AG04449 (cell line): ENCODE data around the gene SST.

Experiments used
- CTCF ChIA-PET: fragments of 350-600 bp; formaldehyde crosslinking; extraction: SDS; loops from one replicate; lab custom pipeline; 2021; ENCODE audit warnings: antibody characterized with exemption; lab: Yijun Ruan, JAX
- POLR2A ChIA-PET: fragments of 400-600, 350-600 bp; formaldehyde crosslinking; extraction: SDS; loops from one replicate; lab custom pipeline; 2020; ENCODE audit warnings: antibody characterized with exemption, inconsistent platforms; lab: Yijun Ruan, JAX
- DNase-seq: peaks from one replicate; pipeline ENCODE4 v3.0.0-alpha.2; 2010; ENCODE audit warnings: low read depth, low spot score
- H3K4me3 ChIP-seq: 2 replicates; pipeline ENCODE4 v1.5.1; 2011; ENCODE audit warnings: low read depth, mild to moderate bottlenecking, control low read depth, low read length
- TF ChIP-seq, protein P1 (sequence below): IDR thresholded peaks from one replicate; pipeline ENCODE4 v1.5.1; 2011; ENCODE audit warnings: mild to moderate bottlenecking, moderate library complexity, low read length, control low read depth, inconsistent platforms; ENCODE audit not compliant: insufficient read depth; ENCODE audit errors: missing control alignments

SST gene

DNA sequence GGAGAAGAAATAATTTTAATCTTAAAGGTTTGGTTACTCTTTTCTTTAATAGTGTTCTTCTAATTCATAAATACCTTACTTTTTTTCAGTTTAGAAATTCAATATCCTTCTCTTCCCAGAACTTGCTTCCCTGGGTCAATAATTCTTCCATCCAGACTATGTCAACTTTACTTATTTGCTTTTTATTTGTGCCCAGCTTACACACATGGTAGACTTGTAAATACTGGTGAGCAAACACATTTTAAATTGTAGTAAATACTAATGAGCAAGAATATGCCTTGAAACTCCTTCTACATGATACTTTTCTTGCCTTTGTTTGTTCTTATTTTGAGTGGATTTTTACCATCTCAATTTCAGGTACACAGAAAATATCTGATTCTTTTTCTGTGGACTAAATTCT is 33.7 kb downstream of the SST start:
- TF ChIP-seq, protein P1, sequence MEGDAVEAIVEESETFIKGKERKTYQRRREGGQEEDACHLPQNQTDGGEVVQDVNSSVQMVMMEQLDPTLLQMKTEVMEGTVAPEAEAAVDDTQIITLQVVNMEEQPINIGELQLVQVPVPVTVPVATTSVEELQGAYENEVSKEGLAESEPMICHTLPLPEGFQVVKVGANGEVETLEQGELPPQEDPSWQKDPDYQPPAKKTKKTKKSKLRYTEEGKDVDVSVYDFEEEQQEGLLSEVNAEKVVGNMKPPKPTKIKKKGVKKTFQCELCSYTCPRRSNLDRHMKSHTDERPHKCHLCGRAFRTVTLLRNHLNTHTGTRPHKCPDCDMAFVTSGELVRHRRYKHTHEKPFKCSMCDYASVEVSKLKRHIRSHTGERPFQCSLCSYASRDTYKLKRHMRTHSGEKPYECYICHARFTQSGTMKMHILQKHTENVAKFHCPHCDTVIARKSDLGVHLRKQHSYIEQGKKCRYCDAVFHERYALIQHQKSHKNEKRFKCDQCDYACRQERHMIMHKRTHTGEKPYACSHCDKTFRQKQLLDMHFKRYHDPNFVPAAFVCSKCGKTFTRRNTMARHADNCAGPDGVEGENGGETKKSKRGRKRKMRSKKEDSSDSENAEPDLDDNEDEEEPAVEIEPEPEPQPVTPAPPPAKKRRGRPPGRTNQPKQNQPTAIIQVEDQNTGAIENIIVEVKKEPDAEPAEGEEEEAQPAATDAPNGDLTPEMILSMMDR: no peak
- ChIA-PET POLR2A (no interaction called here), CTCF (interaction anchor here (2.2 kb wide), 1 partner anchor 317 kb away, joined by 8 read pairs; no protein-coding TSS in a partner anchor)
- H3K4me3 ChIP-seq: no peak overlapping the region
- no peak for DNase-seq

DNA sequence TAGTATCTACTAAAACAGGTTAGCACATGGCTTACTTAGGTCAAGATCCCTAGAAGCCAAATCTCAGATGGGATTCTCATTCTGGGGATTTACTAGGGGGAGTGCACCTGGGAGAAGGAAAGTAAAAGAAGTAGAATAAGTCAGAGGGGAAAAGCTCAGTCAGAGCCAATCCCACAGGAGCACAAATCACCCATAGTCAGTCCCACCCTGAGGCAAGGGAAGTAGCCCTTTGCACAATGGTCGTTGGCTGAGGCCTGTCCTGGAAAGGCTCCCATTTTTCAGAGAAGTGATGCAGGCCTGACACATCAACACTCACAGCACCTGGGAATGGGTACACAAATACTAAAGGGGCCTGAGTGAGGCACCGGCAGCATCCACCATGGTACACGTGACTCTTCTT is 39.8 kb downstream of the SST start:
- ChIA-PET POLR2A (no interaction called here), CTCF (interaction anchor here (1.2 to 2.0 kb wide), 3 partner anchors 9 to 311 kb away, joined by 3 to 4 read pairs (median 3); no protein-coding TSS in a partner anchor)
- DNase-seq: no peak
- TF ChIP-seq, protein P1: no peak
- no peak overlapping the region for H3K4me3 ChIP-seq

DNA sequence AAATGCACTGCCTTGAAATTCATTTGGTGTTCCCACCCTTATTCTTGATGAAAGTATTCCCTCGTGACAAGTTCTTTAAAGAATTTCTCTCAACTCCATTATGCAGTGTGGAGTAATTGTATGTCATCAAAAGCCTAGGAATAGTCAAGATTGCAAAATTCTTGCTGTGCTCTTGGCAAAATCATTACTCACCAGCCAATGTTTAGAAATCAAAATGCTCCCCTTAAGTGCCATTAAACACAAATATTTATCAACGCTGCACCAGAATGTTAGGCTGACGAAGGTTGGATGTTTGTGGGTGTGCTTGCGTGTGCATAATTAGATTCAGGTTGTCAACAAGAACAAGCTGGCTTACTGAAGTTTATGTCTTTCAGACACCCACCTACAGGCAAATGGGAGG is 40.5 kb downstream of the SST start:
- ChIA-PET CTCF (interaction anchor here (1.2 to 2.0 kb wide), 3 partner anchors 9 to 310 kb away, joined by 3 to 4 read pairs (median 3); no protein-coding TSS in a partner anchor), POLR2A (no interaction called here)
- H3K4me3 ChIP-seq: no peak overlapping the region
- TF ChIP-seq, protein P1: no peak
- no peak for DNase-seq

DNA sequence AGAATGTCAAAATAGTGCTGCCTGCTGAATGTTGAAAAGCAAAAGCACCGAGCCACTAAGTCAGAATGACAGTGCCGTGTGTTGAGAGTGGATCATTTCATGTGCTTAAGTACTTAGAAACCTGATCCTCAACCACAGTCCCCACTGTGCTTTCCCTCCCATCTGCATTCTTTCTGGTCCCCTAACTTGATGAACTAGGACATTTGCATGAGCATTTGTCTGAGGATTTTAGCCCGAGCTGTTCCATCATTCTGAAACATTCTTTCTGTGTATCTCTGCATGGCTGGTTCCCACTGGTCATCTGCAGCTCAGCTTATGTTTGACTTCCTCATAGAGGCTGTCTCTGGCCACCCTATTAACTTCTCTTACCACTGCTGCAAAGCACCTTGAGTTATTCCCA is 42.0 kb downstream of the SST start:
- POLR2A ChIA-PET: no interaction called here
- no peak overlapping the region for H3K4me3 ChIP-seq
- no peak for DNase-seq
- TF ChIP-seq, protein P1: no peak
- CTCF ChIA-PET: no interaction called here

DNA sequence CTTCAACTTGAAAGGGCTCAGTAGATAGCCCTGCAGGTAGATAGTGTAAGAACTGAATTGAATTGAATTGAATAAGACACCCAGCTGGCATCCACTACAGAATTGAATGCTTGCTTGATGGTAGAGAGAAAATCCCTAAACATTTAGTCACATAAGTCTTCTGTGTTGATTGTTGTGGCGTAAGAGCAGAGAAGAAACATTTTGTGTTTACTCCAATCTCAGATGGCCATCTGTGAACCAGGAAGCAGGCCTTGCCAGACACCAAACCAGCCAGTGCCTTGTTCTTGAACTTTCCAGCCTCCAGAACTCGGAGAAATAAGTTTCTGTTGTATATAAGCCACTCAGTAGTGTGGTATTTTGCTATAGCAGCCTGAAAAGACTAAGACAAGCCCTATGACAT is 43.6 kb downstream of the SST start:
- ChIA-PET POLR2A (no interaction called here), CTCF (no interaction called here)
- TF ChIP-seq, protein P1: no peak
- no peak overlapping the region for H3K4me3 ChIP-seq
- no peak for DNase-seq

DNA sequence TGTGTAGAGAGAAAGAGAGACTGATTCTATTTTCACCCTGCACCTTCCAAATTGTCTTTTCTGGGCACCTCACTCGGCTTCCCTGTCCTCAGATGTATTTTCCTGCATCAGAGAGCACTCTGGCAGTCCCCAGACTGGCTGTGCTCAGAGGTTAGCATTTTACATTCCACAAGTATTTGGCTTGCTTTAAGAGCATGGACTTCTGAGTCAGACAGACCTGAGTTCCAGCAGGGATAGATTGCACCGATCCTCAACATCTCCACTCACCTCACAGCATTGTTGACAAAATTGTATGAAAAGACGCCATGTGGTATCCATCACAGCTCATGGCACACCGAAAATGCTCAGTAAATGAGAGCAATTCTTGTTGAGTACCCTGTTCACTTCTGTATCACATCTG is 45.6 kb downstream of the SST start:
- POLR2A ChIA-PET: no interaction called here
- CTCF ChIA-PET: interaction anchor here (1.5 kb wide), 1 partner anchor 54 kb away, joined by 5 read pairs; no protein-coding TSS in a partner anchor
- H3K4me3 ChIP-seq: no peak overlapping the region
- TF ChIP-seq, protein P1: no peak
- no peak for DNase-seq
